HepG2 (cell line): Measurements from ENCODE around the gene PFN1. TPM values are rescaled to one million over a fixed set of nuclear protein-coding genes. Genes with fewer than 3 reads are reported as not detected.

Source experiments
- ATM ChIP-seq: fragments of 450-650 bp; IDR thresholded peaks from 2 replicates; pipeline ENCODE4 v1.7.1; 2017; ENCODE audit warnings: mild to moderate bottlenecking, borderline replicate concordance
- EHMT2 ChIP-seq: fragments of 200-600 bp; sonication (generic); IDR thresholded peaks from 2 replicates; pipeline ENCODE4 v1.7.0; 2017; ENCODE audit warnings: antibody characterized with exemption, low read depth, low read length, borderline replicate concordance
- HMG20B ChIP-seq: conservative IDR thresholded peaks from 2 replicates; pipeline ENCODE4 v1.6.1; 2016; ENCODE audit warnings: missing genetic modification reagents, missing compliant biosample characterization
- HNF4G ChIP-seq, 2 experiments: sonication (generic) in 1 of 2; formaldehyde crosslinking in 1 of 2; IDR thresholded peaks; 2 replicates each; pipeline versions ENCODE4 v1.4.0 to v1.6.1; 2011 to 2020; ENCODE audit warnings: borderline replicate concordance in 2 of 2, low read depth in 2 of 2, mild to moderate bottlenecking in 2 of 2, low read length in 1 of 2, missing genetic modification reagents in 1 of 2, moderate library complexity in 1 of 2
- HNRNPL ChIP-seq: fragments of 200-400 bp; formaldehyde crosslinking; IDR thresholded peaks from 2 replicates; pipeline ENCODE4 v1.6.1; 2017; ENCODE audit warnings: mild to moderate bottlenecking, low read depth, low read length
- KLF9 ChIP-seq: IDR thresholded peaks from 2 replicates; pipeline ENCODE4 v1.6.1; 2016; ENCODE audit warnings: low read depth
- LCORL ChIP-seq, 2 experiments: fragments of 450-650 bp in 1 of 2; sonication (generic) in 1 of 2; formaldehyde crosslinking in 1 of 2; IDR thresholded peaks; 2 replicates each; pipeline versions ENCODE4 v1.5.0 to v1.6.1; 2017 to 2020; ENCODE audit warnings: antibody characterized with exemption in 1 of 2, missing genetic modification reagents in 1 of 2
- MXD4 ChIP-seq: IDR thresholded peaks from 2 replicates; pipeline ENCODE4 v1.6.1; 2016; ENCODE audit warnings: mild to moderate bottlenecking, missing biosample characterization, missing genetic modification reagents
- NBN ChIP-seq: fragments of 450-650 bp; conservative IDR thresholded peaks from 2 replicates; pipeline ENCODE4 v1.6.1; 2017
- NFKB2 ChIP-seq: sonication (generic); formaldehyde crosslinking; IDR thresholded peaks from 2 replicates; pipeline ENCODE4 v1.4.0; 2020; ENCODE audit warnings: missing genetic modification reagents, borderline replicate concordance
- PAWR ChIP-seq: sonication (generic); formaldehyde crosslinking; IDR thresholded peaks from 2 replicates; pipeline ENCODE4 v1.4.0; 2020; ENCODE audit warnings: missing genetic modification reagents, mild to moderate bottlenecking, borderline replicate concordance
- SMYD3 ChIP-seq: sonication (generic); formaldehyde crosslinking; IDR thresholded peaks from 2 replicates; pipeline ENCODE4 v1.8.1; 2023; ENCODE audit warnings: mild to moderate bottlenecking, missing genetic modification reagents
- ZNF660 ChIP-seq: sonication (generic); formaldehyde crosslinking; IDR thresholded peaks from 2 replicates; pipeline ENCODE4 v1.5.1; 2020; ENCODE audit warnings: mild to moderate bottlenecking, low read depth, missing genetic modification reagents, borderline replicate concordance
- polyA plus RNA-seq, 8 experiments: library from polyadenylated mRNA; depleted of rRNA in 3 of 8; stranded (reverse) in 7 of 8; unstranded in 1 of 8; fragments of >200 nt; fragmentation: Illumina TruSeq in 4 of 8; extraction: Trizol in 4 of 8; gene quantifications; 2 replicates each; pipeline versions ENCODE4 v1.2.1 to v1.2.3, GENCODE V29; 2011 to 2016; ENCODE audit warnings: low read depth in 4 of 8, missing spikeins in 1 of 8, mixed read lengths in 1 of 8; ENCODE audit not compliant: insufficient read depth in 1 of 8
- total RNA-seq, 5 experiments: library from RNA; depleted of rRNA; stranded (reverse); fragments of >200 nt; fragmentation: Illumina TruSeq; extraction: Trizol; gene quantifications; 2 replicates each; pipeline ENCODE4 v1.2.3, GENCODE V29; 2016; ENCODE audit warnings: low read depth in 1 of 5
- TF ChIP-seq, protein P1 (sequence below): sonication (generic); formaldehyde crosslinking; IDR thresholded peaks from 2 replicates; pipeline ENCODE4 v1.5.1; 2020; ENCODE audit warnings: missing genetic modification reagents, mild to moderate bottlenecking, borderline replicate concordance
- TF ChIP-seq, protein P2 (sequence below): sonication (generic); formaldehyde crosslinking; IDR thresholded peaks from 2 replicates; pipeline ENCODE4 v1.4.0; 2020; ENCODE audit warnings: missing genetic modification reagents
- TF ChIP-seq, protein P3 (sequence below): sonication (generic); formaldehyde crosslinking; IDR thresholded peaks from 2 replicates; pipeline ENCODE4 v1.5.1; 2020; ENCODE audit warnings: mild to moderate bottlenecking, missing genetic modification reagents, borderline replicate concordance

PFN1 gene
- total and polyA plus RNA-seq, 2 of the 13 experiments (the other 11 are each of a cell fraction or from before 2014, with no cell fraction given): 494 to 613 TPM

DNA sequence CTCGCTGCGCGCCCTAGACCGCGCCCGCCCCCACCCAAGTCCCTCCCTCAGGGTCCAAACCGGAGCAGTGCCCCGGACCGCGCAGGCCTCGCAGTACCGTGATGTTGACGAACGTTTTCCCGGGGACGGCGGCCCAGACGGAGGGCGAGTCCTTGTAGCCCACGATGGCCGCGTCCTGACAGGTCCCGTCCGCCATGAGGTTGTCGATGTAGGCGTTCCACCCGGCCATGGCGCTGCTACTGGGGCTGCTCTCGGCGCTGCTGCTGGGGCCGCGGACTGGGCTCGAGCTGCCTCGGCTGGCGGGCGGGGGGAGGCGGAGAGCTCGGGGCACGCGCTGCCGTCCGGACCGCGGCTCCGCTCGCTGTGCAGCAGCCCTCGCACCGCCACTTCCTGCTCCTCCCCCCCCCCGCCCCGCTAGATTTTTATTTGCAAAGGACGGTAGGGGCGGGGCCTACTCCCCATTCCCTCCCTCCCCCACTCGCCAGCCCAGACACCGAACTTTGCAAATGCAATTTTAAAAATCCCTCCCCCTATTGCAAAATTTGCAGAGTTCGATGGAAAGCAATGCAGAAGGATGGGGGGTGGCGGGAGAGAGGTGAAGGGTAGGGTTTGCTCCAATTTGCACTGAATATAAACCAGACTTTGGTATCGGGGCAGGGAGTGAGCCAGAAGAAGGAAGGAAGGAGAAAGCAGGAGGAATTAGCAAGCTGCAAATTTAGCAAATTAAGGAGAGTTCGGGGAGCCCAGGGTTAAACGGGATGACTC is at the start of gene PFN1 (continued):
- TF ChIP-seq LCORL (IDR thresholded peaks at IDR 0.05): peak; percentile 73; the same call in 1 of the 2 replicates
- no peak; the same call in 1 of the 2 replicates for TF ChIP-seq LCORL (CRISPR knock-in tag; IDR thresholded peaks at IDR 0.05)
- TF ChIP-seq SMYD3 (CRISPR knock-in tag): no peak; the same call in 1 of the 2 replicates
- TF ChIP-seq, protein P1, sequence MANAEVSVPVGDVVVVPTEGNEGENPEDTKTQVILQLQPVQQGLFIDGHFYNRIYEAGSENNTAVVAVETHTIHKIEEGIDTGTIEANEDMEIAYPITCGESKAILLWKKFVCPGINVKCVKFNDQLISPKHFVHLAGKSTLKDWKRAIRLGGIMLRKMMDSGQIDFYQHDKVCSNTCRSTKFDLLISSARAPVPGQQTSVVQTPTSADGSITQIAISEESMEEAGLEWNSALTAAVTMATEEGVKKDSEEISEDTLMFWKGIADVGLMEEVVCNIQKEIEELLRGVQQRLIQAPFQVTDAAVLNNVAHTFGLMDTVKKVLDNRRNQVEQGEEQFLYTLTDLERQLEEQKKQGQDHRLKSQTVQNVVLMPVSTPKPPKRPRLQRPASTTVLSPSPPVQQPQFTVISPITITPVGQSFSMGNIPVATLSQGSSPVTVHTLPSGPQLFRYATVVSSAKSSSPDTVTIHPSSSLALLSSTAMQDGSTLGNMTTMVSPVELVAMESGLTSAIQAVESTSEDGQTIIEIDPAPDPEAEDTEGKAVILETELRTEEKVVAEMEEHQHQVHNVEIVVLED (CRISPR knock-in tag): peak; percentile 31; the same call in 1 of the 2 replicates
- no peak for TF ChIP-seq HNRNPL
- peak; percentile 79 for TF ChIP-seq NFKB2
- peak; percentile 85; the same call in 1 of the 2 replicates for TF ChIP-seq MXD4 (CRISPR knock-in tag)
- TF ChIP-seq PAWR: no peak
- TF ChIP-seq NBN: no peak
- no peak; the same call in 1 of the 2 replicates for TF ChIP-seq HNF4G (IDR thresholded peaks at IDR 0.05; ENCODE audit: borderline replicate concordance, low read depth, low read length)
- peak; percentile 32; the same call in 1 of the 2 replicates for TF ChIP-seq HNF4G (CRISPR knock-in tag; IDR thresholded peaks at IDR 0.05; ENCODE audit: borderline replicate concordance, low read depth)
- TF ChIP-seq EHMT2: no peak
- no peak for TF ChIP-seq KLF9 (CRISPR knock-in tag)
- TF ChIP-seq ATM: no peak
- TF ChIP-seq ZNF660 (CRISPR knock-in tag): no peak
- TF ChIP-seq, protein P2, sequence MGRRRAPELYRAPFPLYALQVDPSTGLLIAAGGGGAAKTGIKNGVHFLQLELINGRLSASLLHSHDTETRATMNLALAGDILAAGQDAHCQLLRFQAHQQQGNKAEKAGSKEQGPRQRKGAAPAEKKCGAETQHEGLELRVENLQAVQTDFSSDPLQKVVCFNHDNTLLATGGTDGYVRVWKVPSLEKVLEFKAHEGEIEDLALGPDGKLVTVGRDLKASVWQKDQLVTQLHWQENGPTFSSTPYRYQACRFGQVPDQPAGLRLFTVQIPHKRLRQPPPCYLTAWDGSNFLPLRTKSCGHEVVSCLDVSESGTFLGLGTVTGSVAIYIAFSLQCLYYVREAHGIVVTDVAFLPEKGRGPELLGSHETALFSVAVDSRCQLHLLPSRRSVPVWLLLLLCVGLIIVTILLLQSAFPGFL (CRISPR knock-in tag): no peak
- TF ChIP-seq HMG20B (CRISPR knock-in tag): no peak
- TF ChIP-seq, protein P3, sequence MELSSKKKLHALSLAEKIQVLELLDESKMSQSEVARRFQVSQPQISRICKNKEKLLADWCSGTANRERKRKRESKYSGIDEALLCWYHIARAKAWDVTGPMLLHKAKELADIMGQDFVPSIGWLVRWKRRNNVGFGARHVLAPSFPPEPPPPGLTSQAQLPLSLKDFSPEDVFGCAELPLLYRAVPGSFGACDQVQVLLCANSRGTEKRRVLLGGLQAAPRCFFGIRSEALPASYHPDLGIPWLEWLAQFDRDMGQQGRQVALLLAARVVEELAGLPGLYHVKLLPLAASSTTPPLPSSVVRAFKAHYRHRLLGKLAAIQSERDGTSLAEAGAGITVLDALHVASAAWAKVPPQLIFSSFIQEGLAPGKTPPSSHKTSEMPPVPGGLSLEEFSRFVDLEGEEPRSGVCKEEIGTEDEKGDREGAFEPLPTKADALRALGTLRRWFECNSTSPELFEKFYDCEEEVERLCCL (CRISPR knock-in tag): no peak
